Activated T-helper 9 cell treated with anti-CD3 and anti-CD28 coated beads, Interleukin-2, amount 50 U/mL, for 16 hours (primary cell): Measurements from ENCODE around the gene RCSD1.

Source experiments
- DNase-seq: peaks from one replicate; pipeline ENCODE4 v3.0.0-alpha.2; 2020; ENCODE audit warnings: low read depth

The RCSD1 gene

GRCh38 chr1:167747988-167748387 lies 118.0 kb downstream of the RCSD1 start:
- no peak for DNase-seq

- no peak for DNase-seq
These were observed 118.9 kb downstream of the RCSD1 start for GRCh38 chr1:167748906-167749305.

GRCh38 chr1:167749741-167750140 lies 119.7 kb downstream of the RCSD1 start:
- DNase-seq = no peak

- DNase-seq = no peak
These were observed 120.6 kb downstream of the RCSD1 start for GRCh38 chr1:167750641-167751040.

- no peak for DNase-seq
These were observed 121.6 kb downstream of the RCSD1 start for GRCh38 chr1:167751676-167752075.

- no peak for DNase-seq
These were observed 122.4 kb downstream of the RCSD1 start for GRCh38 chr1:167752219-167752985.

- DNase-seq = no peak
These were observed 125.6 kb downstream of the RCSD1 start for GRCh38 chr1:167755654-167756053.
